Endothelial cell (in vitro differentiated cells): ENCODE results near the gene HLA-DMB. TPM values are rescaled to one million over a fixed set of nuclear protein-coding genes. Genes with fewer than 3 reads are reported as not detected.

Experiments used
- DNase-seq: peaks from one replicate; pipeline ENCODE4 v3.0.0; 2021; ENCODE audit warnings: low spot score
- H3K27ac Mint-ChIP-seq: one replicate; pipeline ENCODE4 v1.8.0; 2021; ENCODE audit warnings: mixed read lengths, inconsistent platforms; ENCODE audit not compliant: unreplicated experiment
- H3K27me3 Mint-ChIP-seq: one replicate; pipeline ENCODE4 v1.8.0; 2021; ENCODE audit warnings: mild to moderate bottlenecking, moderate library complexity, mixed read lengths, inconsistent platforms; ENCODE audit not compliant: unreplicated experiment
- H3K36me3 Mint-ChIP-seq: one replicate; pipeline ENCODE4 v1.8.0; 2021; ENCODE audit warnings: mild to moderate bottlenecking, low read depth, mixed read lengths, inconsistent platforms; ENCODE audit not compliant: unreplicated experiment
- H3K4me1 Mint-ChIP-seq: one replicate; pipeline ENCODE4 v1.8.0; 2021; ENCODE audit warnings: mild to moderate bottlenecking, mixed read lengths, inconsistent platforms; ENCODE audit not compliant: unreplicated experiment
- H3K4me3 Mint-ChIP-seq: one replicate; pipeline ENCODE4 v1.8.0; 2021; ENCODE audit warnings: mild to moderate bottlenecking, mixed read lengths, inconsistent platforms; ENCODE audit not compliant: unreplicated experiment
- H3K9me3 Mint-ChIP-seq: one replicate; pipeline ENCODE4 v1.8.0; 2021; ENCODE audit warnings: mixed read lengths, inconsistent platforms; ENCODE audit not compliant: unreplicated experiment
- CTCF ChIP-seq: fragments of 200-600 bp; sonication (generic); IDR thresholded peaks from one replicate; pipeline ENCODE4 v1.5.0; 2021; ENCODE audit warnings: antibody characterized with exemption; ENCODE audit not compliant: unreplicated experiment
- total RNA-seq: library from RNA; stranded (reverse); fragmentation: NEBNext Ultra II Directional; extraction: Animal tissue kit (Norgen Biotek cat#: 25700); gene quantifications from one replicate; pipeline ENCODE4 v1.2.1, GENCODE V29; 2021; ENCODE audit not compliant: unreplicated experiment

Gene HLA-DMB
- total RNA-seq, 1 donor from 2014 or later, result 1.3 TPM

GRCh38 chr6:32977953-32978324 lies 37.1 kb upstream of the HLA-DMB start:
- Mint-ChIP-seq H3K4me1 (peaks cover 46% of the 10 kb centered on the region), H3K9me3 (no peaks in the 10 kb centered on the region), H3K36me3 (peaks cover 83% of the 10 kb centered on the region), H3K4me3 (peak overlapping the region; percentile 43), H3K27me3 (peaks cover 7% of the 10 kb centered on the region), H3K27ac (no peak overlapping the region)
- DNase-seq, result no peak
- TF ChIP-seq CTCF, result no peak

GRCh38 chr6:32977272-32977952 lies 36.6 kb upstream of the HLA-DMB start:
- H3K4me1 Mint-ChIP-seq, result peaks cover 48% of the 10 kb centered on the region
- no peak for TF ChIP-seq CTCF
- peaks cover 88% of the 10 kb centered on the region for H3K36me3 Mint-ChIP-seq
- H3K27ac Mint-ChIP-seq, result no peak overlapping the region
- peak overlapping the region; percentile 43 for H3K4me3 Mint-ChIP-seq
- peaks cover 7% of the 10 kb centered on the region for H3K27me3 Mint-ChIP-seq
- no peaks in the 10 kb centered on the region for H3K9me3 Mint-ChIP-seq
- DNase-seq, result no peak

GRCh38 chr6:32976334-32977069 lies 35.7 kb upstream of the HLA-DMB start:
- peaks cover 11% of the 10 kb centered on the region for H3K27me3 Mint-ChIP-seq
- peaks cover 85% of the 10 kb centered on the region for H3K36me3 Mint-ChIP-seq
- TF ChIP-seq CTCF, result no peak
- no peaks in the 10 kb centered on the region for H3K9me3 Mint-ChIP-seq
- peak overlapping the region; percentile 58 for H3K27ac Mint-ChIP-seq
- no peak for DNase-seq
- peak overlapping the region; percentile 100 for H3K4me3 Mint-ChIP-seq
- peaks cover 48% of the 10 kb centered on the region for H3K4me1 Mint-ChIP-seq

GRCh38 chr6:32975886-32976285 lies 35.1 kb upstream of the HLA-DMB start:
- Mint-ChIP-seq H3K36me3 (peaks cover 88% of the 10 kb centered on the region), H3K27me3 (peaks cover 13% of the 10 kb centered on the region), H3K9me3 (no peaks in the 10 kb centered on the region), H3K4me1 (peaks cover 52% of the 10 kb centered on the region), H3K4me3 (peak overlapping the region; percentile 100), H3K27ac (peak overlapping the region; percentile 58)
- no peak for DNase-seq
- no peak for TF ChIP-seq CTCF
